Left hindlimb (tissue), 1 donor: ENCODE results near the gene SPAG9.
A peak's percentile ranks its signal among the peaks of the same experiment; 100 is the strongest.

Experiments
- DNase-seq: peaks from one replicate; pipeline ENCODE4 v3.0.0-alpha.2; 2018

SPAG9 gene

DNA sequence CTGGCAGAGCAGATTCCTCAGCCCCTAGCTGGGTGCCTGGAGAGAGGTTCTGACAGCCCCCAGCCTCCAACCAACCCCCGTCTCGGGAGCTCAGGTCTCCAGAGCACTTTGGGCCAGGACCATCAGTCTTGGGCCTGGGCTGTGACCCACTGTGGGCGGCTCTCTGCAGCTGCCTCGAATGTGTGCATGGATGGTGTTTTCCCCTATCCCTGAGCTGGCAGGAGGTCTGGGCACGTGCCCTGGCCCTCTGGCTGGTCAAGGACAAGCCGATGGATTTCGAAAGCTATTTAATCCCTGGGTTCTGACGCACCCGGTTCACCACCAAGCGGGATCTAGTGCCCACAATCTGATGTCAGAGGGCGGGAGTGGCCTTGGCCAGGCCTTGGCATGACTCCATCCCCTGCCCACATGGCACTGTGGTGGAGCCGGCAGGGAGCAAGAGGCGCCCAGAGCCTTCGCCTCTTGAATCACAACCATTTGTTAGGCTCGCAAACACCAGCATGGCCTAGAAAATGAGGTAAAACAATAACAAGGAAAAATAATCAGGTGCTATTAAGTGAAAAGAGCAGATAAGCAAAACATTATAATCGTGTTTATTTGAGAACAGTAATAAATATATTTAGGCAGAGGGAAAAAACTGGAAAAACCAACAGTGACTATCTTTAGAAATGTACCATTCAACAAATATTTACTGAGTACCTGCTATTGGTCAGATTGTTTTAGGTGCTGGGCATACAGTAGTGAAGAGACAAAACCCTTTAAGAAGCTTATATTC is 185.3 kb downstream of the SPAG9 start:
- peak; percentile 61 for DNase-seq

DNA sequence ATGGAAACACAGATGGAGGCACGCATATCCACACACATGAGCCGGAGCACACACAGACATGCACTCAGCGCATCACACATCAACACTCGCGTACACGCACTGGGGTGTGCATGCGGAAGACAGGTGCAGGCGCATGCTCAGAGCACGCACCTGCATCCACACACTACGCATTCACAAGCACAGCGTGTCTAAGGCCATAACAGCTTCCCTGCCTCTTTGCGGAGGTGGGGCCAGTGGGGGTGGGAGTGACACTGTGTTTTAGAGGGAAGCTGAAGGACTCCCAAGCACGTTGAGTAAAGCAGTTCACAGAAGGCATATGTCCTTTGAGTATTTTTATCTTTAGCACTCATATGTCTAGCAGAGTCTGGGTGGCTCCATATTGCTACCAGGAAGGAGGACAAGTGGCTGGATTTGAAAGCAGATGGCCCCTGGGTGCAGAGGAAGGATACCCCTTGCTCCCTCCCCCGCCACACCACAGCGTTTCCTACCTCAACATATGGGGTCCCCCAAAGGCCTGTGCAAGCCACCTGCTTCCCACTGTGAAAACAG is 185.9 kb downstream of the SPAG9 start:
- DNase-seq: no peak

GRCh38 chr17:50934161-50934560 is 186.5 kb downstream of the SPAG9 start:
- no peak for DNase-seq

DNA sequence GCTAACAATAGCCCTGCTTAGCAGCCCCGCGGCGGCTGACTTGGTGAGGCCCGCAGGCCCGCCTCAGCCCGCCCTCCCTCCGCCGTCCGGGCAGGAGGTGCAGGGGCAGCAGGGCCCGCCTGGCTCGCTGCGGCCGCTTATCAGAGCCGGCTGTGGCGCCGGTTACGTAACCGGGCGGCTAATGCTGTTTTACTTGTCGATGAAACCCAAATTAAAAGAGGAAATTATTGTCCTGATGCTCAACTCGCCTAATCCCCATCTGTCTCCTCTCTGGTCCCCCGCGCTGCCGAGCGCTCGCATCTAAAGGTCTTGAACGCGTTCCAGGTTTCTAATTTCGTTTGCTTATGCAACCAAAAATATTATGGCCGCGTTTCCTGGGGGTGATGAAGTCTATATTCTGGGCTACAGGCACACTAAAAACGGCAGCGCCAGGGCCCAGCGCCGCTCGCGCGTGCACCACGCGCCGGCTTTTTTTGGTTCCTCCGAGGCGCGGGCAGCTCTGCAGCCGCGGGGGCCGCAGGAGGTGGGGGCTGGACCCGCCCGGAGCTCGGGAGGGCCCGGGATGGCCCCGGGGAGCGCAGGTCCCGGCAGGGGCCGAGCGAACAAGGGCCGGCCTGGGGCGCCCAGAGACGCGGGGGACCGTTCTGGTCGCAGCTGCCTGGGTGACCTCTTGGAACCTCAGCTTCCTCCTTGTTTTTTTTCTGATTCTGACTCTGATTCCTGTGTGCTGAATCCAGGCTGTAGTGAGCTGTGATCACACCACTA is 189.3 kb downstream of the SPAG9 start:
- DNase-seq: peak; percentile 81

DNA sequence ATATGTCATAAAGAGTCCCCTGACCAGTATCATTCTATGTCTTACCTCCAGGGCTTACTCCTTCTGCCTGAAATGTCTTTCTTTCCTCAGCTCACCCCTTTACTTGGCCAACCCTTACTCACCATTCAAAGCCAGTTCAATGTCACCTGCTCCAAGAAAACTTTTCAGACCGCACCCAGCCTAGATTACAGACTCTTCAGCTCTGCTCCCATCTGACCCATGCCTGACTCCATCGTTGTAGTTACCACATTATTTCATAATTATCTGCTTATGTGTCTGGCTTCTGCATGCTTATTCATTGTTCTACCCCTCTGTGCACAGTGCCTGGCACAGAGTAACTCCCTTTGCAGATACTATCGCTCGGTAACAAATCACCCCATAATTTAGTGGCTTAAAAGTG is 192.0 kb downstream of the SPAG9 start:
- no peak for DNase-seq

DNA sequence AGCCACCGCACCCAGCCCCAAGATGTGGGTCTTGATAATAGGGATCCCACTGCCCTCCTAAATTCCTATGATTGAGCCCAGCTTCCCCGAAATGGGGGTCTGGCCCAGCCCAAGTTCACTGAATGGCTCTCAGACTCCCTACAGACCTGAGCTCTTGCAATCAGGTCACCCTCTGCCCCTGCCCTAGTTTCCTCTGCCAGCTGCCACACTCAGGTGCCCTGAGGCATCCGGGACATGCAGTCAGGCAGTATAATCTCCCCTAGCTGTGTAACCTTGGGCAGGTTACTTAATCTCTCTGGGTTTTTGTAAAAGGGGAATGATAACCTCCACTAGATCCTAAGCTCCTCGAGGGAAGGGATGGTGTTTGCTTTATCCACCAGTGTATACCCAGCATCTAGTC is 193.4 kb downstream of the SPAG9 start:
- DNase-seq: no peak

GRCh38 chr17:50926523-50926922 is 194.1 kb downstream of the SPAG9 start:
- no peak for DNase-seq

GRCh38 chr17:50925296-50925891 is 195.3 kb downstream of the SPAG9 start:
- DNase-seq: no peak

DNA sequence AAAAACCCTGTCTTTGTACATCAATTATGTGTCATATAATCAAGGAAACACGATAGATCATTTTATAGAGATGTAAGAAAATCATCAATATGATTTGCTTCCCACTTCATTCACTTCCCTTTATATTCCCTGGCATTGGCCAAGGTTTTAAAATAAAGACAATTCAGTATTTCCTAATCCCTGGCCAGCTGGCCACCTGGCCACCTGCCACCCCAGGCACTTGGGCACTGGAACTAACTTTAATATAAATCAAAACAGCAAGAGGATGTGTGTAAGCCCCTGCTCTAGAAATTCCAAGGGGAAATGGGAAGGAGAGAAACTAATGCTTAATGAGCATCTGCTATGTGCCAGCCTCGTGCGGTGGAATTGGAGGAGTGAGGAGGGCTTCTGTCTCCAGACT is 195.9 kb downstream of the SPAG9 start:
- no peak for DNase-seq

DNA sequence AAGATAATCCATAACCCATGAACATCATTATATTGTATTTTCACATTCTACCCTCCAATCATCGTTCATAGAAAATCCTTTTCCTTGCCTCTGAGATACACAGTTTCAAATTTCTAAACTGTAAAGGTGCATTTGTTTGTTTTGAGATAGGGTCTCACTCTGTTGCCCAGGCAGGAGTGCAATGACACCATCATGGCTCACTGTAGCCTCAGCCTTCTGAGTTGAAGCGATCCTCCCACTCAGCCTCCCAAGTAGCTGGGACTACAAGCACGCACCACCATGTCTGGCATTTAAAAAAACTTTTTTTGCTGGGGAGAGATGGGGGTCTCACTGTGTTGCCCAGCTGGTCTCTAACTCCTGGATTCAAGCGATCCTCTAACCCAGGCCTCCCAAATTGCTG is 196.4 kb downstream of the SPAG9 start:
- DNase-seq: no peak

DNA sequence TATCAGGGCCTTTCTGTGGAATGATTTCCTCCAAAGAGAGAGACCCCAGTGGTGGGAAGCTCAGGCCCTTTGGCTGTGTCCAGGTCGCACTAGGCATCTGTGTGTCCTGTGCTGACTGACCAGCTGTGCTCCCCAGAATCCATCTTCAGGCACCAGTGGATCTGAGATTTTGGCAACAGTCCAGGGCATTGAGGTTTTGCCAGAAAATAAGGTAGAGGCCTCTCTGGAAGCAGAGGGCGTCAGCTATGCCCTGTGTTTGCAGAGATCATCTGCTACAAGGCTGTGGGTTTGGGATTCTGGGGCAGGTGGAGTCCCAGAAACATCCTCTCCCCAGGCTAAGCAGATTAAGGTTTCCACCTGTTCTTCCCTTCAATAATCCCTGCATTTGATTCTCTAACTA is 197.1 kb downstream of the SPAG9 start:
- DNase-seq: no peak

GRCh38 chr17:50922721-50923405 is 197.8 kb downstream of the SPAG9 start:
- no peak for DNase-seq

GRCh38 chr17:50922107-50922506 is 198.6 kb downstream of the SPAG9 start:
- no peak for DNase-seq

DNA sequence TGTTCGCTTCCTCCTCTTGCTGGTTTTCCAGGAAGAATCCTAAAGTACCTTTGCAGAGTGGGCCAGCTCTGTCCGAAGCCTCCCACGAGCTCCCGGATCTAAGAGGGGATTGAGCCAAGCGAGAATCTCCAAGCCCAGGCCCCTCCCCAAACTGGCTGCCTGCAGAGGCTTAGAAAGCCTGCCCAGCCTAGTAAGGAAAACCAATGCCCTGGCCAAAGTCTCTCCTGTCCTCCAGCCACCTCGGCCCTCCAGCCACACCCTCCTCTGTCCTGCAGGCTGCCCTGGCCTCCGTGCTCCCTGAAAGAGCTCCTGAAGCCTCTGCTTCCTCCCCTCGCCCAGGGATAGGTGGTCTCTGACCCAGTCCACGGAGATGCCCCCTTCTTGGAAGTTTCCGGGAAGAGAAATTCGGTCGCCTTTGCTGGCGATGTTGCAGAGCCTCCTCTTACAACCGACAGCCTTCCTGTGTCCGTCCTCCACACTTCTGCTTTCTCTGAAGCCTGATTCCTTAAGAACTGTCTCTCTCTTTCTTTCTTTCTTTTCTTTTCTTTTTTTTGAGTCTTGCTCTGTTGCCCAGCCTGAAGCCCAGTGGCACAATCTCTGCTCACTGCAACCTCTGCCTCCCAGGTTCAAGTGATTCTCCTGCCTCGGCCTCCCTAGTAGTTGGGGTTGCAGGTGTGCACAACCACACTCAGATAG is 199.6 kb downstream of the SPAG9 start:
- DNase-seq: no peak

- no peak for DNase-seq
Measured at GRCh38 chr17:50920041-50920410, 200.6 kb downstream of the SPAG9 start.

GRCh38 chr17:50919321-50920040 is 201.2 kb downstream of the SPAG9 start:
- DNase-seq: peak; percentile 94

DNA sequence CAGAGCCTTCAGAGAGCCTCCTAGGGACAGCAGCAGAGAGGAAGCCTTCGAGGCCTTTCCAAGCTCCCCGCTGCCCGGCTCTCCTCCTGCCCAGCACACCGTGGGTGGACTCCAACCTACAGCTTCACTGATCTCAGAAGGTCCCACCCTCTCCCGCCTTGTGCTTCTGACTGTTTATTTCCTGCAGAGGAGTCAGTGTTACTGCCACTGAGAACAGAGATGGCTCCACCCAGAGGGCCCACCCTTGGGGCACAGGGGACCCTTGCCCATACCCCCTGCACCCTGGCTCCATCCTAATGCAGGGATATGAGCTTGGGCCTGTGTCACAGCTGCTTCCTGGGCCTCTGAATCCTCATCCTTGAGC is 201.8 kb downstream of the SPAG9 start:
- peak; percentile 61 for DNase-seq

DNA sequence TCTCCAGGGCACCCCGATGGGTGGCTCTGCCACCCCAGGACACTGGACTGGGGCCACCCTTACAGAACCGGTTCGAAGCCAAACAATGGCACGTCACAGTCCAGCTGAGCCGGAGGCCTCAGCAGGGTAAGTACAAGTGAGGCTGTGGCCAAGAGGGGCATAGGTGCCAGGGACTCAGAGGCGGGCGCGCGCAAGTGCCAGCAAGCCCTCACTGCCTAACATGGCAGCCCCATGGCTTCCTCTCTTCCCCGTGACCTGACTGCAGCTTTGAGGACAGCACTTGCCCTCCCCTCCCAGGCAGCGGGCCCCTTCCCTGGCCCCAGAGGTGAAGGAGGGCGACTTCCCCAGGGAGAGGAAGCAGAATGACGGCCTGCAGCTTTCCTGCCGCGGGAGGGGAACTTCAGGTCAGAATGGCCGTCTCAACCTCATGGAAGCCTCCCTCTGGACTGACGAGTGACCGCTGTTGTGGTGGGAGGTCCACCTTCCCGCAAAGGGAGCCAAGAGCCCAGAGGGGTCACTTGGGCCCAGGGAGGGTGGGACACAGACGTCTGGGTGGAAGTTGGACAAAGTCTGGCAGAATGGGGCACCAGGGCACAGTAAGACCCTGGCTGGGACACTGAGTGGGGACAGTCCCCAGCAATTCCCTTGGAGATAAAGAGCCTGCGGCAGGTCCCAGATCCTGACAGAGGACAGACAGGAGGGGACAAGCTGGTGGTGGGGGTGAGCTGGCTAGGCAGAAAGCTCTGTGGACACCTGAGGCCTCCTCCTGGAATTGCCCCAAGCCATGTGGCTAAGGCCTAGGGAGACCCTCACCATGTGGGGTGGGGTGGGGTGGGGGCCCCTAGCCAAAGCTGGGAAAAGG is 202.4 kb downstream of the SPAG9 start:
- DNase-seq: no peak

DNA sequence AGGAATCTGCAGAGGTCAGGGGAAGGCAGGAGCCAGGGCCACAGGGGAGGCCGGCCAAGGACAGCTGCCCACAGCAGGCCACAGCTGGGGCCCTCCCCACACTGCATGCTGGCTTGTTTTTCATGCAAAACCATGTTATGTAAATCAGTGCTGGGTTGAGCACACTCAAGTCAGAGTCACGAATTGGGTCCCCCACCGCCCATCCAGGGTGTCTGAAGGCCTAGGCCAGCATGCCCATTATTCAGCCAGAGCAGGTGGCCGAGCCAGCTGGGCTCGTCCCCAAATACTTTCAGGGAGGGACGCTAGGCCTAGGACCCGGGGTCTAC is 203.3 kb downstream of the SPAG9 start:
- no peak for DNase-seq

DNA sequence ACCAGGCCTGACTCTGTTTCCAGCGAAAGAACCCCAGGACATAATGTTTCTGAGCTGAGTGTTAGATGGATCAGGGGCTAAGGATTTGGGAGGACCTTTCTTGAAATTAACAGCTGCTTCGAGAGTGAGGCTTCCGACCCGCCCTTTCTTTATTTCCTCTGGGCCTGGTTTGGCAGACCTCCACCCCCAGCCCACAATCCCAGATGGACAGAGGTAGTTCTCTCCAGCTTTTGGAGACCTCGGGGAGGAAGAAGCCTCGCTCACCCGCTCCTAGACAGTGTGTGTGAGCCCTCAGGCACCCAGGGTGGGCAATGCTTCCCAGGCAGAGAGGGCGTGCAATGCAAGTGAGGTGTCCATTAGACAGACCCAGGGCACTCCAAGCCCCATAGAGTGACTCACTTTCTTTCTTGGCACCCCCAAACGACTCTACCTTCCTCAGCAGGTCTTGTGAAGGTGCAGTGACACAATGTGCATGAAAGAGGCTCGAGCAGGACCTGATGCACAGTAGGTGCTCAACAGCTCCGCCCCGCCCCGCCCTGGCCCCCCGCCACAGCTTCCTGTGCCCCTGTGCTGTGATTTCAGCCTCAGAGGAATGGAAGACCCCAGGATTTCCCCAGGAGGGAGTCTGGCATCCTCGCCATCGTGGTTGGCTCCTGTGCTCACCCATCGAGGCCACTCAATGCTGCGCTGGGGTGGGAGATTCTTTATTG is 203.8 kb downstream of the SPAG9 start:
- DNase-seq: peak; percentile 55
